Measurements from ENCODE around the gene CAPS.
A peak's percentile ranks its signal among the peaks of the same experiment; 100 is the strongest.

Gene CAPS

DNA sequence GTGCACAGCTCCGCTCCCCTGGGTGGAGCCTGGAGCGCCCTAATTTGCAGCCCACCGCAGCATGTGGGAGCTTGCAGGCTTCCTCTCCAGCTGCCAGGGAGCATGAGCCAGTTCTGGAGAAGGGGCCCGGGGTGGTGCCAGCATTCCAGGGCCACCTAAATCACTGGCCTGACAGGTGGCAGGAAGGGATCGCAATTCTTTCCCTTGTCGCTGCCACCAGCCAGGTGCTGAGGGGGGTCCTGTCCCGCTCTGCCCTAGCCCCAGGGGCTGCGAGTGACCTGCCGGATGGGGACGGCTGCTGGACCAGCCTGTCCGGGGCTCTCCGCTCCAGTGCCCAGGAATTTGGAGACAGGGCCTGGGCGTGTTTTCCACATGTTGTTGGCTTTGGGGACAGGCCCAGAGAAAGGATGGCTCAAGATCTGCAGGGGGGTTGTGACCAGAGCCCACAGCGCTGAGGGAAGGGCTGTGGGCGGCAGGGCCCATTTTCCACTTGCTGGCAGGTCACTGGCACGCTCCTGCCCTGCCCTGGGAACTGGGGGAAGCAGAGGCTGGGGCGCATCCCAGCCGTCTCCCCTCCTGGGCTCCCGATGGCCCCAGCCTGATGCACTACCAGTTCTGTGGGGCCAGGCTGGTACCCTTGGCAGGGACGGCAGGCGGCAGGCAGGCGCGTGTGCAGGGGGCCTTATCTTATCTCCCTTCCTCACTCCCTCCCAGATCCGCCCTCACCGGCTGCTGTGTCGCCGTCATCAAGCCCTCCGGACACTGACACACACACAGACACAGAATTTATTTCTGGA lies 19.9 kb upstream of the CAPS start:
- peaks cover 50% of the 10 kb centered on the region for H3K36me3 ChIP-seq (ENCODE audit: insufficient read depth, insufficient read length, low read length)
- peaks cover 10% of the 10 kb centered on the region for H3K4me1 ChIP-seq (ENCODE audit: insufficient read depth, insufficient read length)

DNA sequence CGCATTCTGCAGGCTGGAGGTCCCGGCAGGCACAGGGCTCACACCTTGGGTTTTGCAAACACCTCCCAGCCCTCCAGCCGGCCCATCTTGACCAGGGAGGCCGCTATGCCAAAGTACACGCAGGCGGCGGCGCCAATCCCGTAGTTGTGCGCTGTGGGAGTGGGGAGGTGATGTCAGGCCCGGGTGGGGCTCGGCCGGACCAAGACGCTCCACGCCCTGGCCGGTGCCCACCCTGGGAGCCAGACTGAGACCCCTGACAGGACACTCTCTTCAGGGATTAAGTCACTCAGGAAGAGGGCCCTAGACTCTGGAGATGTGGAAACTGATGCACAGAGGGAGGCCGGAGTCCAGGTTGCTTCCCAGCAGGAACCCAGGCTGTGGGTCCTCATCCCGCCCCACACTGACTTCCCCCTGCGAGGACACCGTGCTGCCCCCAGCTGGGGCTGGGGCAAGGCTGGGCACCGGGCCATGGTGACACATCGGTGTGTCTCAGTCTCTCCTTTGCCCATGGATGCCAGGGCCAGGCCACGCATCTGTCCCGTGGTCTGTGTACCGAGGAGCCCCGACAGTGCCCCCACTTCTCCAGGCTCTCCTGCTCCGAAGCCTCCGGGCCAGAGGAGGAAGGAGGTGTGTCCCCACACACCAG lies 19.2 kb upstream of the CAPS start:
- H3K4me3 ChIP-seq (ENCODE audit: insufficient read length, low read depth) = no peak overlapping the region
- no peak overlapping the region for H3K9ac ChIP-seq (ENCODE audit: insufficient read length, low read depth)
- H3K9me3 ChIP-seq (ENCODE audit: insufficient read depth, low read length) = no peaks in the 10 kb centered on the region
- peaks cover 10% of the 10 kb centered on the region for H3K4me1 ChIP-seq (ENCODE audit: insufficient read depth, insufficient read length)
- H3K36me3 ChIP-seq (ENCODE audit: insufficient read depth, insufficient read length, low read length) = peaks cover 53% of the 10 kb centered on the region
- H3K27me3 ChIP-seq (ENCODE audit: insufficient read depth, insufficient read length) = no peaks in the 10 kb centered on the region
- TF ChIP-seq ZNF274 (IDR thresholded peaks at IDR 0.05; ENCODE audit: low read depth, low read length) = no peak
- no peak for TF ChIP-seq SUZ12 (IDR thresholded peaks at IDR 0.05; ENCODE audit: extremely low read depth, insufficient read depth, insufficient read length)
- TF ChIP-seq YY1 (IDR thresholded peaks at IDR 0.05; ENCODE audit: insufficient read depth, insufficient read length) = no peak
- no peak for DNase-seq (ENCODE audit: low read depth, low spot score)

More for the DNA sequence above, 19.9 kb upstream of the CAPS start:
- H3K4me3 ChIP-seq (ENCODE audit: insufficient read length, low read depth) = no peak overlapping the region
- no peaks in the 10 kb centered on the region for H3K9me3 ChIP-seq (ENCODE audit: insufficient read depth, low read length)
- no peaks in the 10 kb centered on the region for H3K27me3 ChIP-seq (ENCODE audit: insufficient read depth, insufficient read length)
- no peak for TF ChIP-seq YY1 (IDR thresholded peaks at IDR 0.05; ENCODE audit: insufficient read depth, insufficient read length)
- no peak for TF ChIP-seq SUZ12 (IDR thresholded peaks at IDR 0.05; ENCODE audit: extremely low read depth, insufficient read depth, insufficient read length)
- TF ChIP-seq ZNF274 (IDR thresholded peaks at IDR 0.05; ENCODE audit: low read depth, low read length) = no peak
- no peak for DNase-seq (ENCODE audit: low read depth, low spot score)
- no peak overlapping the region for H3K9ac ChIP-seq (ENCODE audit: insufficient read length, low read depth)

DNA sequence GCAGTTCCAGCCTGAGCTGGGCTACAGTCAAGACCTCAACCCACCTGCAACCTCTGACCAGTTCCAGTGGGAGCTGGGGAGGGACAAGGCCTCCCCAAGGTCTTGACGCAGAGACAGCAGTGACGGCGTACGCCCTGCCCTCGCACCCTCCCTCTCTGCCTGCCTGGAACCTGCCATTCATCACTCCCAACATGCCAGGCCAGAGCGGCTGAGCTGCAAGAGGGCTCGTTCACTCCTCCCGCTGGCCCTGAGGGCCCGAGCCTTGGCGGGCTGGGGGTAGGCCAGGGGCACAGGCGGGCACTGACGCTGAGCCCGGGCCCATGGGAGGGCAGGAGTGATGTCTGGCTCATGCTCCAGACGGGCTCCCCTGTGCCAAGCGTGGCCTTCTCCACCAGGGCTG lies 18.6 kb upstream of the CAPS start:
- no peak for DNase-seq (ENCODE audit: low read depth, low spot score)
- Histone ChIP-seq H3K4me1 (ENCODE audit: insufficient read depth, insufficient read length) (peaks cover 10% of the 10 kb centered on the region), H3K4me3 (ENCODE audit: insufficient read length, low read depth) (no peak overlapping the region), H3K27me3 (ENCODE audit: insufficient read depth, insufficient read length) (no peaks in the 10 kb centered on the region), H3K9ac (ENCODE audit: insufficient read length, low read depth) (no peak overlapping the region), H3K9me3 (ENCODE audit: insufficient read depth, low read length) (no peaks in the 10 kb centered on the region), H3K36me3 (ENCODE audit: insufficient read depth, insufficient read length, low read length) (peaks cover 58% of the 10 kb centered on the region)
- no peak for TF ChIP-seq SUZ12 (IDR thresholded peaks at IDR 0.05; ENCODE audit: extremely low read depth, insufficient read depth, insufficient read length)
- no peak for TF ChIP-seq ZNF274 (IDR thresholded peaks at IDR 0.05; ENCODE audit: low read depth, low read length)
- no peak for TF ChIP-seq YY1 (IDR thresholded peaks at IDR 0.05; ENCODE audit: insufficient read depth, insufficient read length)

DNA sequence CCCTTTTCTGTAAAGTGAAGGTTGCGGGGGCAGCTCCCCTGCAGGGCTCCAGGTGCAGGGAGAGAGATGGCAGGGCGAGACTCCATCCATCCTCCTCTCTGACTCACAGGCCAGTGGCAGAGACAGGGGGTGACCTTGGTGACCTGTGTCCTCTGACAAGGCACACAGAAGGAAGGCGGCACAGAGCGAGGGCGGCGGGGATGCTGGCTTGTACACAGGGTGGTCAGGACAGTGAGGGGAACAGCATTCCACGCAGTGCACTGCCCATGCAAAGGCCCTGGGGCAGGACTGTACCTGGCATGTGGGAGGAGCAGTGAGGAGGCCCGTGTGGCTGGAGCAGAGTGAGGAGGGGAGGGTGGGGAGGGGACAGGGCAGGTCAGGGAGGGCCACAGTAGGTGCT lies 18.2 kb upstream of the CAPS start:
- Histone ChIP-seq H3K27me3 (ENCODE audit: insufficient read depth, insufficient read length) (no peaks in the 10 kb centered on the region), H3K9me3 (ENCODE audit: insufficient read depth, low read length) (no peaks in the 10 kb centered on the region), H3K4me1 (ENCODE audit: insufficient read depth, insufficient read length) (peaks cover 10% of the 10 kb centered on the region), H3K4me3 (ENCODE audit: insufficient read length, low read depth) (no peak overlapping the region), H3K36me3 (ENCODE audit: insufficient read depth, insufficient read length, low read length) (peaks cover 62% of the 10 kb centered on the region), H3K9ac (ENCODE audit: insufficient read length, low read depth) (no peak overlapping the region)
- no peak for DNase-seq (ENCODE audit: low read depth, low spot score)
- TF ChIP-seq YY1 (IDR thresholded peaks at IDR 0.05; ENCODE audit: insufficient read depth, insufficient read length) (no peak), ZNF274 (IDR thresholded peaks at IDR 0.05; ENCODE audit: low read depth, low read length) (no peak), SUZ12 (IDR thresholded peaks at IDR 0.05; ENCODE audit: extremely low read depth, insufficient read depth, insufficient read length) (no peak)

DNA sequence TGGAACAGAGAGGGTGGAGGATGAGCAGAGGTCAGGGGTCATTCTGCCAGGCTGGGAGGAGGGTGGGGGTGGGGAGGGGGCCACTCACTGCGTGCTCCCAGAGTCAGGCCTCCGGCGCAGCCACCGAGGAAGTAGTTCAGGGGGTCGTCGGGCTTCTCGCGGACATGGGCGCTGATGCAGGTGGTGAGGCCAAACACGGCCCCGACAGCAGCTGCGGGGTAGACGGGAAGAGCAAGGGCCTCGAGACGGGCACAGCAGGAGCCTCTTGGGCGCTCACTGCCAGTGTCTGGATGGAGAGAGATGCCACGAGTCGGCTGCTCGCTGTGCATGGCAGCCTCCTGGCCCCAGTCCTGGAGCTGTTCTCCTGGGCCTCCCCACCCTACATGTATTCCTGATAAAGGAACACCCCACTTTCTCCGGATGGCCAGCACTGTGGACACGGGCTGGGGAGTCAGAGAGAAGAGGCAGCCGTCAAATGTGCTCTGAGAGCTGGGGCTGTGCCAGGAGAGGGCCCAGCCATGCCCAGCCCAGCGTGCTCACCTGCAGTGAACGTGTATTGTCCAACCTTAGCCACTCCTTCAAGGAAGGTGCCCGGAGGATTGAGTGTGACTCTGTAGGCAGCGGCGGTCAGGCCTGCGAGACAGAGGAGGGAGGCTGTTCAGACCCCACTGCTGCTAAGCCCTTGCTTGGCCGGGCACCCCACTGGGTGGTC lies 17.5 kb upstream of the CAPS start:
- DNase-seq (ENCODE audit: low read depth, low spot score) = no peak

DNA sequence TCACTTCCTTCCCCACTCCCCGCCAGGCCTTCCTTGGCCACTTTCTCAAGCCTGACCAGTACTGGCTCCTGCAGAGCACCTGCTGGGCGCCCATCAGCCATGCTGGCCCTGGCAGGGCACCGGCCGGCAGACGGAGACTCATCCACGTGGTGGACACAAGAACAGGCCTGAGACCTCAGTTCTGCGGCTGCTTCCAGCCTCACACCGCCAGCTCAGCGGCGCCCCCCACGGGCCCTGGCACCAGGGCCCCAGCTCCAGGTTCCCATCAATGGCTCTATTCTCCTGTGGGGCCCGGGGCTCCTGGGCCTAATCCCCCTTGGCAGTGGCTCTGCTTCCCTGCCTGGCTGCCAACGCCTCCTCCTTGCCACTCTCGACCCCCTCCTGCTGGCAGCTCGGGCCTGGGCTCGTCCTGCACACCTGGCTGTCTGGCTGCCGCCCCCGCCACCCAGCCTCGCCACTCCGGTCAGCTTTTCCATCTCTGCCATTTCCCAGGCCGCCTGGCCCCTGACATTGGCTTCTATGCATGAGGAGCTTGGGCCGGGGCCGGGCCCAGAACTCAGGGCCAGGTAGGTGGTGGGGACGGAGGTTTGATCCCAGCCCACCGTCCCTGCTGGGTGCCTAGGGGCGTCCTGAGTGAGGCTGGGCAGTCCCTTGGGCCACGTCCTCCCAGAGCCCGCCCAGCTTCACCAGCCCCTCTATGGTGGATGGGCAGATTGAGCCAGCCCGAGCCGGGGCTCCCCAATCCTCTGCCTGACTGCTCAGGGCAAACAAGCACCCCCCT lies 16.7 kb upstream of the CAPS start:
- H3K4me3 ChIP-seq (ENCODE audit: insufficient read length, low read depth) = no peak overlapping the region
- no peak for TF ChIP-seq SUZ12 (IDR thresholded peaks at IDR 0.05; ENCODE audit: extremely low read depth, insufficient read depth, insufficient read length)
- no peaks in the 10 kb centered on the region for H3K27me3 ChIP-seq (ENCODE audit: insufficient read depth, insufficient read length)
- H3K9ac ChIP-seq (ENCODE audit: insufficient read length, low read depth) = peak overlapping the region; percentile 3
- no peaks in the 10 kb centered on the region for H3K9me3 ChIP-seq (ENCODE audit: insufficient read depth, low read length)
- no peak for DNase-seq (ENCODE audit: low read depth, low spot score)
- peaks cover 71% of the 10 kb centered on the region for H3K36me3 ChIP-seq (ENCODE audit: insufficient read depth, insufficient read length, low read length)
- H3K4me1 ChIP-seq (ENCODE audit: insufficient read depth, insufficient read length) = peaks cover under 1% of the 10 kb centered on the region

More for the DNA sequence above, 17.5 kb upstream of the CAPS start:
- Histone ChIP-seq H3K27me3 (ENCODE audit: insufficient read depth, insufficient read length) (no peaks in the 10 kb centered on the region), H3K36me3 (ENCODE audit: insufficient read depth, insufficient read length, low read length) (peaks cover 68% of the 10 kb centered on the region), H3K9ac (ENCODE audit: insufficient read length, low read depth) (no peak overlapping the region), H3K4me3 (ENCODE audit: insufficient read length, low read depth) (no peak overlapping the region), H3K9me3 (ENCODE audit: insufficient read depth, low read length) (no peaks in the 10 kb centered on the region), H3K4me1 (ENCODE audit: insufficient read depth, insufficient read length) (peaks cover 9% of the 10 kb centered on the region)
- TF ChIP-seq SUZ12 (IDR thresholded peaks at IDR 0.05; ENCODE audit: extremely low read depth, insufficient read depth, insufficient read length) = no peak
- no peak for TF ChIP-seq YY1 (IDR thresholded peaks at IDR 0.05; ENCODE audit: insufficient read depth, insufficient read length)
- no peak for TF ChIP-seq ZNF274 (IDR thresholded peaks at IDR 0.05; ENCODE audit: low read depth, low read length)

Data from NT2/D1 (cell line).